ENCODE measurements around the gene SLC10A7. TPM values are rescaled to one million over a fixed set of nuclear protein-coding genes. Genes with fewer than 3 reads are reported as not detected.

SLC10A7 gene
- total RNA-seq, 4 donors from 2014 or later: 10.1 to 24.5 (median 11.7) TPM

DNA sequence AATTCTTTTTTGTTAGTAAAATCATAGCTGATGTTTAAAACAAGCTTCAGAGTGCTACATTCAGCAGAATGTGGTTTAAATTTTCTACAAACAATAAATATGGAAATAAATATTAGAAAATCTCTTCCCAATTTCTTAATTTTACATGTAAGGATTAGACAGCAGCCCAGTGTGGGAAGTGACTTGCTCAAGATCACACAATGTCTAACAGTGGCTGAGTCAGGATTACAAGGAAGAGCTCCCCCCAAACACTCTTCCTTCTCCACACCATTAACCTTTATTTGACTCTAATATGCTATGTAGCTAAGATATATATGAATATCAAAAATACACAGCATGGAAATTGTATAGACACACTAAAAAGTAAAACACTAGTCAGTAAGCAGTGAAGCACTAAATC, 59.5 kb downstream of the SLC10A7 start:
- Histone ChIP-seq H3K4me1 (no peaks in the 10 kb centered on the region), H3K27me3 (no peaks in the 10 kb centered on the region), H3K4me3 (no peak overlapping the region), H3K9me3 (no peaks in the 10 kb centered on the region), H3K27ac (no peak overlapping the region), H3K36me3 (no peaks in the 10 kb centered on the region)
- TF ChIP-seq POLR2A (IDR thresholded peaks at IDR 0.05): no peak
- TF ChIP-seq POLR2AphosphoS5 (IDR thresholded peaks at IDR 0.05): no peak
- no peak for TF ChIP-seq EP300 (IDR thresholded peaks at IDR 0.05)
- TF ChIP-seq, protein P1, sequence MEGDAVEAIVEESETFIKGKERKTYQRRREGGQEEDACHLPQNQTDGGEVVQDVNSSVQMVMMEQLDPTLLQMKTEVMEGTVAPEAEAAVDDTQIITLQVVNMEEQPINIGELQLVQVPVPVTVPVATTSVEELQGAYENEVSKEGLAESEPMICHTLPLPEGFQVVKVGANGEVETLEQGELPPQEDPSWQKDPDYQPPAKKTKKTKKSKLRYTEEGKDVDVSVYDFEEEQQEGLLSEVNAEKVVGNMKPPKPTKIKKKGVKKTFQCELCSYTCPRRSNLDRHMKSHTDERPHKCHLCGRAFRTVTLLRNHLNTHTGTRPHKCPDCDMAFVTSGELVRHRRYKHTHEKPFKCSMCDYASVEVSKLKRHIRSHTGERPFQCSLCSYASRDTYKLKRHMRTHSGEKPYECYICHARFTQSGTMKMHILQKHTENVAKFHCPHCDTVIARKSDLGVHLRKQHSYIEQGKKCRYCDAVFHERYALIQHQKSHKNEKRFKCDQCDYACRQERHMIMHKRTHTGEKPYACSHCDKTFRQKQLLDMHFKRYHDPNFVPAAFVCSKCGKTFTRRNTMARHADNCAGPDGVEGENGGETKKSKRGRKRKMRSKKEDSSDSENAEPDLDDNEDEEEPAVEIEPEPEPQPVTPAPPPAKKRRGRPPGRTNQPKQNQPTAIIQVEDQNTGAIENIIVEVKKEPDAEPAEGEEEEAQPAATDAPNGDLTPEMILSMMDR (IDR thresholded peaks at IDR 0.05): no peak
- no peak for DNase-seq (ENCODE audit: low spot score in 2 of 2)

DNA sequence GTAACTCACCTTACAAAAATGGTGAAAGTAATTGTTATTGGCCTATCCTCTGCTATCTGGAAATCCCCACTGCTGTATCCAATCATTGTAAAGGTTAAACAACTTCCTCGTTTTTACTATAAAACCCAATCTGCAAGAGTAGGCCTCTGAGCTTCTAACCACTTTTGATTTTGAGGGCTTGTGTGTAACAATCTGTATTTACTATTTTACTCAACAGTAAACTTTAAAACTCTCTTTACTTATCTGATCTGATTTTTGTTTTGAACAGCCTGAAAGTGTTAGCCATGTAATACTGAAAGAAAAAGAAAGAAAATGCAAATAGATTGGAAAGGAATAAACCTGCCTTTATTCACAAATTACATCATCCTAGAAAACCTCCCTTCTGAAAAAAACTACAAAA, 63.1 kb downstream of the SLC10A7 start:
- TF ChIP-seq EP300 (IDR thresholded peaks at IDR 0.05) (no peak), POLR2A (IDR thresholded peaks at IDR 0.05) (no peak), POLR2AphosphoS5 (IDR thresholded peaks at IDR 0.05) (no peak)
- TF ChIP-seq, protein P1 (IDR thresholded peaks at IDR 0.05): no peak

DNA sequence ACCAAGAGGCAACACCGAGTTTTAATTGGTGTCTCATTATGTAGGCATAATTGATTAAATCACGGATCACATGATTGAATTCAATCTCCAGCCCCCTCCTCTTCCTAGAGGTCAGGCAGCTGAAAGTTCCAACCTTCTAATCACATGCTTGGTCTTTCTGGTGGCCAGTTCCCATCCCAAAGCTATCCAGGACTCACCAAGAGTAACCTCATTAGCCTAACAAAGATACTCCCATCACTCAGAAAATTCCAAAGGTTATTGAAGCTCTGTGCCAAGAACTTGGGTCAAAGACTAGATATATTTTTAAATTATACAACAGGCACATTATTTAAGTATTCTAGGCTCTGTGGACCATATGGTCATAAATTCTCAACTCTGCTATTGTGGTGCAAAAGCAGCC, 65.1 kb downstream of the SLC10A7 start:
- H3K9me3 ChIP-seq: no peaks in the 10 kb centered on the region
- DNase-seq (ENCODE audit: low spot score in 2 of 2): no peak
- H3K27me3 ChIP-seq: no peaks in the 10 kb centered on the region
- H3K36me3 ChIP-seq: no peaks in the 10 kb centered on the region
- no peak overlapping the region for H3K27ac ChIP-seq
- H3K4me3 ChIP-seq: no peak overlapping the region
- no peak for TF ChIP-seq POLR2AphosphoS5 (IDR thresholded peaks at IDR 0.05)
- TF ChIP-seq POLR2A (IDR thresholded peaks at IDR 0.05): no peak
- no peak for TF ChIP-seq EP300 (IDR thresholded peaks at IDR 0.05)
- TF ChIP-seq, protein P1 (IDR thresholded peaks at IDR 0.05): no peak
- no peaks in the 10 kb centered on the region for H3K4me1 ChIP-seq
- 95% methylated on average over 2 of the region's 2 CpGs for WGBS

More for the DNA sequence above, 63.1 kb downstream of the SLC10A7 start:
- Histone ChIP-seq H3K27ac (no peak overlapping the region), H3K4me3 (no peak overlapping the region), H3K4me1 (no peaks in the 10 kb centered on the region), H3K27me3 (no peaks in the 10 kb centered on the region), H3K36me3 (no peaks in the 10 kb centered on the region), H3K9me3 (no peaks in the 10 kb centered on the region)
- WGBS: 56% methylated on average over 1 of the region's 1 CpG
- DNase-seq (ENCODE audit: low spot score in 2 of 2): no peak

DNA sequence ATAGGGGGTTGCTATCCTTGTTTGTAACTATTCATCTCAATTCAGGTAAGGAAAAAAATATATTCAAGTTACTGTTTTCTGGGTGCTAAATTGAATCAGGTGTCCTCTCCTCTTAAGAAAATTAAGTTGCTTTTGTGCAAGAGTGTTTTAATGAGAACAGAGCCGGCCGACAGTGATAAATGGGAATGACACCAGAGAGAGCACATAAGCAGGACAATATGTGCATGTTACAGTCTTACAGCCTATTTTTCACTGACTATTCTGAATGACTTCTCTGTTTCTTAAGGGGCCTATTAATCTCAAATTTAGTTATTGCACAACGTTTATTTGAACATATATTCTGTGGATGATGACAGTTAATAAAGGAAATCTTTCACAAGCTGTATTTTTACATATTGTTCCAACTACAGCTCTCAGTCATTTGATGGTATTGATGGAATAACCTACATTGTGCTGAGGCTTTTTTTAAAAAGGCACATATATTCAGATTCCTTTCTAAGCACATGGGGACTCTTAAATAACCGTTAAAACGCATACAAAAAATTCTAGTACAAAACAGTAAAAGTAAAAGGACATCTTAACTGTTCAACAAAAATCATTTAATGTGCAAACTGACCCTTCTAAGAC, 68.4 kb downstream of the SLC10A7 start:
- TF ChIP-seq POLR2A (IDR thresholded peaks at IDR 0.05): no peak
- TF ChIP-seq EP300 (IDR thresholded peaks at IDR 0.05): no peak
- no peak for TF ChIP-seq POLR2AphosphoS5 (IDR thresholded peaks at IDR 0.05)
- Histone ChIP-seq H3K9me3 (no peaks in the 10 kb centered on the region), H3K27me3 (no peaks in the 10 kb centered on the region), H3K4me3 (no peak overlapping the region), H3K4me1 (no peaks in the 10 kb centered on the region), H3K27ac (no peak overlapping the region), H3K36me3 (no peaks in the 10 kb centered on the region)
- no peak for DNase-seq (ENCODE audit: low spot score in 2 of 2)
- WGBS: 72% methylated on average over 5 of the region's 5 CpGs

DNA sequence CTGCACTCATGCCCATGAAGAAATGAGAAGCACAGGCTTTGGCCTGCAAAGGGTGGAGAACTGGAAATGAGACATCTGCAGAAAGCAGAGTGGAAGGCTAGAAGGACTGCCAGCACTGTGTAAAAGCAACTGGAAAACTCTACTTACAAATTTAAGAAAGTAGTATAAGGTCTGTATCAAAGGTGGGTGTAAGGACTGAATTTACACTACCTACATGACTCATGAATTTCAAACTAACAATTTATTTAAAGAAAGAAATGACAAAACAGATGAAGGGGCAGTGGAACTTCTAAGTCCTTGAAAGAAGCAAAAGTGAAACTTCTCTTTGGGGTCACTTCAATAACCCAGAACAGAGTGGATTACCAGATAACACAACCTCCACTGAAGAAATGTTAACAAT, 71.2 kb downstream of the SLC10A7 start:
- no peak for DNase-seq (ENCODE audit: low spot score in 2 of 2)
- Histone ChIP-seq H3K36me3 (peaks cover 4% of the 10 kb centered on the region), H3K9me3 (no peaks in the 10 kb centered on the region), H3K27ac (no peak overlapping the region), H3K4me1 (no peaks in the 10 kb centered on the region), H3K27me3 (no peaks in the 10 kb centered on the region), H3K4me3 (no peak overlapping the region)
- TF ChIP-seq POLR2AphosphoS5 (IDR thresholded peaks at IDR 0.05) (no peak), EP300 (IDR thresholded peaks at IDR 0.05) (no peak), POLR2A (IDR thresholded peaks at IDR 0.05) (no peak)
- TF ChIP-seq, protein P1 (IDR thresholded peaks at IDR 0.05): no peak

DNA sequence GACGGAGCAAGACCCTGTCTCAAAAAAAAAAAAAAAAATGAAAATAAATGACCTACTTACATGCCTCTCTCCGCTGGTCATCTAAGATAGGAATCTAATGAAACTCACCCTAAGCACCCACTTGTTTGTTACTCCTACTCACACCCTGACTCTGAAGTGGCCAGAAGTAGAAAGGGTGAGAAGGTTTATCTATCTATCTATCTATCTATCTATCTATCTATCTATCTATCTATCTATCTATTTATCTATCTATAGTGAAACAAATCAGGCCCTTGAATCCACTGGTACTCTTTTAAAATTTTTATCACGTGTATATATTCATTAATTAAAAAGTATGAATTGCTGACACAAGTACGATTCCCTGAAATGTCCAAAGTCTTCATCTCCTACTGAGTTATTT, 75.2 kb downstream of the SLC10A7 start:
- Histone ChIP-seq H3K36me3 (peaks cover 10% of the 10 kb centered on the region), H3K9me3 (no peaks in the 10 kb centered on the region), H3K27ac (no peak overlapping the region), H3K4me3 (no peak overlapping the region), H3K4me1 (no peaks in the 10 kb centered on the region), H3K27me3 (no peaks in the 10 kb centered on the region)
- WGBS: 94% methylated on average over 4 of the region's 4 CpGs
- no peak for DNase-seq (ENCODE audit: low spot score in 2 of 2)
- TF ChIP-seq POLR2A (IDR thresholded peaks at IDR 0.05) (no peak), POLR2AphosphoS5 (IDR thresholded peaks at IDR 0.05) (no peak), EP300 (IDR thresholded peaks at IDR 0.05) (no peak)
- TF ChIP-seq, protein P1 (IDR thresholded peaks at IDR 0.05): no peak
